ENCODE results near the gene AHSP. TPM values are rescaled to one million over a fixed set of nuclear protein-coding genes. Genes with fewer than 3 reads are reported as not detected.
"Not testable (repeated sequence)": the region's sequence is repeated elsewhere in the genome, so short reads cannot be mapped to it uniquely, and the experiment has no call there.

AHSP gene
- total and polyA plus RNA-seq, 2 of the 4 experiments (the other 2 are of a cell fraction), result not detected

- ATAC-seq (ENCODE audit: low read depth); H3K4me2 ChIP-seq (ENCODE audit: low read depth, low read length); H2BK20ac ChIP-seq (ENCODE audit: low read depth, low read length); H4K8ac ChIP-seq (ENCODE audit: low read depth in 2 of 2, low read length in 2 of 2); dilution Hi-C loops (cut with HindIII; ENCODE audit: low sequenced_read_pairs, unreplicated experiment); H4K91ac ChIP-seq (ENCODE audit: insufficient read depth, low read depth, low read length); H4K5ac ChIP-seq (ENCODE audit: low read depth, low read length); H3K18ac ChIP-seq (ENCODE audit: low read depth, low read length); H4K20me1 ChIP-seq (ENCODE audit: insufficient read depth, low read length); H3K27ac ChIP-seq (ENCODE audit: insufficient read depth, low read length); H3K56ac ChIP-seq (ENCODE audit: extremely low read depth, insufficient read depth, low read length); H3K36me3 ChIP-seq (ENCODE audit: control insufficient read depth, insufficient read depth, low read length); H2AFZ ChIP-seq (replicated peaks; ENCODE audit: low read length, poor library complexity); H3K9ac ChIP-seq (ENCODE audit: low read depth, low read length); H3K4me1 ChIP-seq (ENCODE audit: control insufficient read depth, insufficient read depth, low read length); in situ Hi-C loops (cut with MboI; ENCODE audit: low sequenced_read_pairs); H3K4me3 ChIP-seq (ENCODE audit: insufficient read depth, low read depth, low read length); H2AK9ac ChIP-seq (replicated peaks; ENCODE audit: low read depth, low read length, poor library complexity); H3K23ac ChIP-seq (ENCODE audit: low read depth, low read length); CTCF ChIA-PET; intact Hi-C loops (cut with micrococcal nuclease); H2BK15ac ChIP-seq (ENCODE audit: low read depth, low read length); H2AK5ac ChIP-seq (ENCODE audit: low read depth, low read length); H3K14ac ChIP-seq (replicated peaks; ENCODE audit: low read depth, low read length); H3K9me3 ChIP-seq (ENCODE audit: control insufficient read depth, insufficient read depth, low read length); H3K4ac ChIP-seq (ENCODE audit: low read depth, low read length); POLR2A ChIA-PET (ENCODE audit: unreplicated experiment); H2BK120ac ChIP-seq (ENCODE audit: low read depth, low read length); DNase-seq; BruUV-seq (replicated peaks); H3K79me1 ChIP-seq (ENCODE audit: low read depth in 1 of 2, low read length in 2 of 2); H2BK5ac ChIP-seq (ENCODE audit: low read depth, low read length, poor library complexity, severe bottlenecking); H3K27me3 ChIP-seq (ENCODE audit: control insufficient read depth, insufficient read depth, low read length); H3K9me1 ChIP-seq (ENCODE audit: insufficient read depth, low read length): not testable (repeated sequence)
- WGBS, 2 experiments (ENCODE audit: extremely low coverage in 2 of 2, insufficient read length in 1 of 2), result no CpG with 5 or more reads among the region's 4 CpGs
These were observed 43.7 kb upstream of the AHSP start for GRCh38 chr16:31484048-31484447.
